Breast epithelium (tissue), 3 donors: Measurements from ENCODE around the gene GALM.

Experiments used
- POLR2A ChIP-seq: fragments of 450-650 bp; IDR thresholded peaks from one replicate; pipeline ENCODE4 v1.6.1; 2016; ENCODE audit warnings: antibody characterized with exemption, mild to moderate bottlenecking, moderate library complexity
- POLR2AphosphoS5 ChIP-seq, 3 donors: sonication (generic); formaldehyde crosslinking; IDR thresholded peaks; one replicate each; pipeline ENCODE4 v1.6.1; 2017; ENCODE audit warnings: antibody characterized with exemption in 3 of 3
- TF ChIP-seq, protein P1 (sequence below), 3 donors: fragments of 450-650 bp; IDR thresholded peaks; one replicate each; pipeline ENCODE4 v1.5.1; 2016 to 2017; ENCODE audit warnings: antibody characterized with exemption in 3 of 3, mild to moderate bottlenecking in 3 of 3, moderate library complexity in 3 of 3

DNA sequence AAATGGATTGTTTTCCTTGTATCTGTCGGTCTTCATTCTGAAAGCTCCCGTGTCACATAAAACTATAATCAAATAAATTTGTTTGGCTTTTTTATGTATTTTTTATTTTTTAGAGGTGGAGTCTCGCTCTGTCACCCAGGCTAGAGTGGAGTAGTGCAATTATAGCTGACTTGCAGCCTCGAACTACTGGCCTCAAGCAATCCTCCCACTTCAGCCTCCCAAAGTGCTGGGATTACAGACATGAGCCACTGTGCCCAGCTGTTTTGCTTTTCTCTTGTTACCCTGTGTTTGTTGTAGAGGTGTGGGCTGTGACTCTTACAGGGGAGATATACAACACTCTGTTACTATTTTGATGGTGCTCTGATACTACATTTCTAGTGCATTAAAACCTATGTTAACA is 2.2 kb downstream of the GALM start:
- TF ChIP-seq, protein P1, sequence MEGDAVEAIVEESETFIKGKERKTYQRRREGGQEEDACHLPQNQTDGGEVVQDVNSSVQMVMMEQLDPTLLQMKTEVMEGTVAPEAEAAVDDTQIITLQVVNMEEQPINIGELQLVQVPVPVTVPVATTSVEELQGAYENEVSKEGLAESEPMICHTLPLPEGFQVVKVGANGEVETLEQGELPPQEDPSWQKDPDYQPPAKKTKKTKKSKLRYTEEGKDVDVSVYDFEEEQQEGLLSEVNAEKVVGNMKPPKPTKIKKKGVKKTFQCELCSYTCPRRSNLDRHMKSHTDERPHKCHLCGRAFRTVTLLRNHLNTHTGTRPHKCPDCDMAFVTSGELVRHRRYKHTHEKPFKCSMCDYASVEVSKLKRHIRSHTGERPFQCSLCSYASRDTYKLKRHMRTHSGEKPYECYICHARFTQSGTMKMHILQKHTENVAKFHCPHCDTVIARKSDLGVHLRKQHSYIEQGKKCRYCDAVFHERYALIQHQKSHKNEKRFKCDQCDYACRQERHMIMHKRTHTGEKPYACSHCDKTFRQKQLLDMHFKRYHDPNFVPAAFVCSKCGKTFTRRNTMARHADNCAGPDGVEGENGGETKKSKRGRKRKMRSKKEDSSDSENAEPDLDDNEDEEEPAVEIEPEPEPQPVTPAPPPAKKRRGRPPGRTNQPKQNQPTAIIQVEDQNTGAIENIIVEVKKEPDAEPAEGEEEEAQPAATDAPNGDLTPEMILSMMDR (IDR thresholded peaks at IDR 0.05): no peak
- TF ChIP-seq POLR2AphosphoS5 (IDR thresholded peaks at IDR 0.05) (no peak), POLR2A (no peak)
